NCI-H187 (cell line): ENCODE results near the gene RNF13.

ENCODE experiments used
- DNase-seq, 2 experiments: peaks; one replicate each; lab custom pipeline; 2025; lab: John Stamatoyannopoulos, UW

RNF13 gene, protein sequence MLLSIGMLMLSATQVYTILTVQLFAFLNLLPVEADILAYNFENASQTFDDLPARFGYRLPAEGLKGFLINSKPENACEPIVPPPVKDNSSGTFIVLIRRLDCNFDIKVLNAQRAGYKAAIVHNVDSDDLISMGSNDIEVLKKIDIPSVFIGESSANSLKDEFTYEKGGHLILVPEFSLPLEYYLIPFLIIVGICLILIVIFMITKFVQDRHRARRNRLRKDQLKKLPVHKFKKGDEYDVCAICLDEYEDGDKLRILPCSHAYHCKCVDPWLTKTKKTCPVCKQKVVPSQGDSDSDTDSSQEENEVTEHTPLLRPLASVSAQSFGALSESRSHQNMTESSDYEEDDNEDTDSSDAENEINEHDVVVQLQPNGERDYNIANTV

DNA sequence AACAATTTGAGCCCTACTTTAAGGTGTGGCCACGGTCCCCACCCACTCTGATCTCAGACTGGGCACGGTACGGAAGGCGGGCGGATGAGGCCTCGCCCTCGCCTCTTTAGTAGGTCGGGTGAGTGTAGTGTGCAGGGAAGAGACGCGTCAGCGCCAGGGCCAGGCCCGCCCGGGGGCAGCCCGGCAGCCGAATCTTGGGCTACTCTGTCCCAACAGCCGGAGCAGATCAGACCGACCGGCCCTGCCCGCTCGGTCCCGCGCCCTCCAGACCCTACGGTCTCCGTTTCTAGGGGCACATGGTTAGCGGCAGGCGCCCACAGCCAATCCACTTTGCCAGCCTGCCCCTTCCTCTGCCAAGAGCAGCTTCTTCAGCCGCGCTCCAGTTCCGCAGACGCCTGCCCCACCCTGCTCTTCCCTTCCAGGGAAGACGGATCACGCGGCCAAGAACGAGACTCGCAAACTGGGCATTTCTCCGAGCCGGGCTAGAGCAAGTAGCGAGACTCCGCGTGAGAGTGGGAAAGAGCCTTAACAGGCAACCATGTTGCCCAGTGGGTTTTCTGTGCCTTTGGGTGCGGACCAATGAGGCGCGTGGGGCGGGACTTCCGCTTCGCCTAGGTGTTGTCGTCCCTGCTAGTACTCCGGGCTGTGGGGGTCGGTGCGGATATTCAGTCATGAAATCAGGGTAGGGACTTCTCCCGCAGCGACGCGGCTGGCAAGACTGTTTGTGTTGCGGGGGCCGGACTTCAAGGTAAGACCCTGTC, at the start of gene RNF13:
Gene RNF13, plus strand, starts transcription at position 610 of the 761 bp plus-strand sequence. CDS start 32,812 bp downstream, outside the sequence.
- peak; percentile 86 to 89 for DNase-seq

DNA sequence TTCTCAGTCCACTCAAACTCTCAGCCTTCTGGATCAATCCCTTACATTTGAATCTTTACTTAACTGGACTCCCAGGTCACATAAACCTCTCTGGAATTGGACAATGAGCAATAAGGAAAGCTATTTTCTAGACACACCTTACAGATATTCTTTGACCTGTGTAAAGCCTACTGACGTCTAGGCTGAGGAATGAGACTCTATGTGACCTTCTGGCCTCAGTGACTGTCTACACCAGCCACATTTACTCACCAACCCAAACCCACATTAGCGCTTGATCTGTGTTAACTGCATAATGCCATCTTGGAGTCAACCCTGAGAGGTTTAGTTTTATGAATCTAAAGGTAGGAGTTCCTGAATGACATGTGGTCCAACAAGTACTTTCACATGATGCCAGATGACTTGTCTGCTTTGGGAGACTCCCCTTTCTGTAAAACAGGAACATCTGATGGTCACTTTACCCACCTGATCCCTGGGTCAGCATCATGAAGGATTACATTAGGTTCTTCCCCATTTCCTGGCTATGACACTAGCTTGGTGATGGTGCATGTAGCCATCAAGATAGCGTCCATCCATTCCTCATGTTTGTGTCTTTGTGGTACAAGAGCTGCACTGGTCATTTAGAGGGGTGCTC, 49.3 kb upstream of the RNF13 start:
- no peak for DNase-seq

DNA sequence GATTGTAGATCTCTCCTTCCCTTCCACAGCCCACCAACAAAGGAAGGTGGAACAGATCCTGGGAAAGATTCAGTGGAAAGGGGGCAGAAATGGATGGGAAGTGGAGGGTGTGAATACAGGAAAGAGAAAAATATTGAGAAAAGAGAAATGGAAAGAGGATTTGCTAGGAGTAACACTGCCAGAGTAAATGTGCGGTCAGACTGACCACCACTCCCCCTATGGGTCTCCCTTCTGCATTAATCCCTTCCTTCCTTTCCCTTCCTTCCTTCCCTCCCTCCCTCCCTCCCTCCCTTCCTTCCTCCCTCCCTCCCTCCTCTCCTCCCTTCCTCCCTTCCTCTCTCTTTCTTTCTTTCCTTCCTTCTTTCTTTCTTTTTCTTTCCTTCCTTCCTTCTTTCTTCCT, 48.7 kb upstream of the RNF13 start:
- DNase-seq = no peak

DNA sequence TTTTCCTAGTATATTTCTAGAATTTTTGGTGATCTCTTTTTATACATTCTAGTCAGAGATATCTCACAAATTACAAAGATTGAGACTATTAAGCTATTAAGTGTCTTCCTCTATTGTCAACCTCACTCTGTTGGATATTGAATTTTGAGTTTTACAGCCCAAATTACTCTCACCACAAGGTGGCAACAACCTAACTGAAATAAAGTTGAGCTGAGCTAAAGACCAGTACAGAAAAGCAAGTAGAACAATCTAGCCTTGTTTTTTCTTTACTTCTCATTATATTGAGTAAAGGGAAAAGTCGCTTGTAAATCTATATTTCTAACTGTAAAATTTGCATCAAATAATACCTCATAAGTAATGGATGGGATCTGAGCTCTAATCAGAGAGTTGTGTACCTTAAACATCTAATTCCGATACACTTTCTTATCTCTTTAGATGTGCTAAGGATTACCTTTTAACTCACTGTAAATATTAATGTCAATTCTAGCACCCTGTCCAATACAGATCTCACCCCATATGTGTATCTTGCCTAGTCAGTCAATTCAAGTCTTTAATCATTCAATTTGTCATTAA, 47.2 kb upstream of the RNF13 start:
- no peak for DNase-seq

DNA sequence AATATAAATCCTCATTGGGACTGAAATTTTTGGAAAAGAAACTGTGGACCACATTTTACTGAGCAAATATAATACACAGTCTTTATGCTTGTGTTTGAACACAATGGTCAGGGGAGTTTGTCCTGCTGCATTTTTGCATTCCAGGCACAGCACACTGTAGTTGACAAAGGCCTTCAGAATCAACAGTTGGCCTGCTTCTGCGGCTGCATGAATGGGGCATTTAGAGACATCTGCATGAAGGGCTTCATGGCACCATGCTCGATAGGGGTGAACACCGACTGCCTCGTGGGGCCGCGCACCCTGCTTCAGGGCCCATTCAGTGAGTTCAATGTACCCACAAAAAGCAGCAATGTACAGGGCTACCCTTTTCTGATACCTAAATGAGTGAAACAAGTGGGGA, 45.3 kb upstream of the RNF13 start:
- no peak for DNase-seq

DNA sequence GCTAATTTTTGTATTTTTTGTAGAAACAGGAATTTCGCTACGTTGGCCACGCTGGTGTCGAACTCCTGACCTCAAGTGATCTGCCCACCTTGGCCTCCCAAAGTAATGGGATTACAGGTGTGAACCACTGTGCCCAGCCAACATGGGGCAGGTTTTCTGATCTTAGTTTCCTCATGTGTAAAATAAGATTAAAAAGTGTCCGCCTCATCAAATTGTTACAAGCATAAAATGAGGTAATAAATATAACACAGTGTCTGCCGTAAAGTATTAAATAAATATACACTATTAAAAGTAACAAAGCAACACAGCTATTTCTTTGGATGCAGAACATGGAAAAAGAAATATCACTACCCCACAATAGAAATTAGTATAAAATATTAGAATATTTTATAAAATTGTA, 44.3 kb upstream of the RNF13 start:
- no peak for DNase-seq

DNA sequence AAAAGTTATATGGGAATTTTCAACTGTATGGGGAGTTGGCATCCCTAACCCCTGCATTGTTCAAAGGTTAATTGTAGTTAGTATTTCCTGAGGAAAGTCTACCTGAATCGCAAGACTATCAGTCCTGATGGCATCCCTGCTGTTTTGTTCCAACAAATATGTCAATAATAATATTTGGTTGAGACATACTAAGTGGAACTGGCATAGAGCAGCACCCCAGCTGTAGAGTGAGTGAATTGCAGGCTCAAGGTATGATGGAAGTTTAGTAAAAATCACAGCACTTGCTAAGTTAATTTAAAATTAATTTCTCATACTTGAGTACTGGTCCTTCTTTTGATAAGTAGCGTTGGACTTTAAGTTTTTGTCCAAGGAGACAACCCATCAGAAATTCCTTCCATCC, 42.8 kb upstream of the RNF13 start:
- no peak for DNase-seq

DNA sequence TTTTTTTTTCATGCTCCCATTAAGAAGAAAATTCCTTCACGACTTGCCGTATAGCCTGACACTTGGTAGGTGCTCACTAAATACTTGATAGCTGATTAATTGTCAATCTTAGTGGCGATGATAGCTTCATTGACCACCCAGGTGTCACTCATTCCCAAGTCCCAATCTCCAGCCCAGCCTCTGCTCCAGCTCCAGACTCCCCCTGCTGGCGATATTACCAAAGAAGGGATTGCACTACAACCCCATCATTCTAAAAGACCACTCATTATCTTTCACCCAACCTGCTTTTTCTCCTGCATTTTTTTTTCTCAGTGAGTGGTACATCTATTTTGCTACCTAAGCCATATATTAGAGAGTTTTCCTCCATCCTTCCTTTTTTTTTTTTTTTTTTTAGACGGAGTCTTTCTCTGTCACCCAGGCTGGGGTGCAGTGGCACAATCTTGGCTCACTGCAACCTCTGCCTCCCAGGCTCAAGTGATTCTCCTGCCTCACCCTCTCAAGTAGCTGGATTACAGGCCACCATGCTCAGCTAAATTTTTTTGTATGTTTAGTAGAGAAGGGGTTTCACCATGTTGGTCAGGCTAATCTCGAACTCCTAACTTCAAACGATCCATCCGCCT, 41.3 kb upstream of the RNF13 start:
- peak in 1 of 2 experiments; percentile 5 for DNase-seq

DNA sequence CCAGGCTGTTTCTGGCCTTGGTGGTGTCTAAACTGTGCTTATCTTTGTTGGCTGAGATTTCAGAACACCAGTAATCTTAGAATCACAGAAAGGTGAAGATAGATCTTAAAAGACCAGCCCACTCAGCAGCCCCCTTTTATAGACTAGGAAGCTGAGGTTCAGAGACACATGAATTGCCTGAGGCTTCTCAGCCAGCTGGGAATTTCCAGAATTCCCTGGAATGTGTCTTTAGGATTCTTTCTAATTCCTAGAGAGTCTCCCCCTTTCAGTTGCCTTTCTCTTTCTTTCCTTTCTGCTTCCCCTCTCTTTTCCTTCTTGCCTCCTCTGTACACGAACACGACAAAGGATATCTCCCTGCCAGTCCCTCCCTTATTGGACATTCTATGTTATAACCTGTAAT, 40.2 kb upstream of the RNF13 start:
- DNase-seq = no peak

DNA sequence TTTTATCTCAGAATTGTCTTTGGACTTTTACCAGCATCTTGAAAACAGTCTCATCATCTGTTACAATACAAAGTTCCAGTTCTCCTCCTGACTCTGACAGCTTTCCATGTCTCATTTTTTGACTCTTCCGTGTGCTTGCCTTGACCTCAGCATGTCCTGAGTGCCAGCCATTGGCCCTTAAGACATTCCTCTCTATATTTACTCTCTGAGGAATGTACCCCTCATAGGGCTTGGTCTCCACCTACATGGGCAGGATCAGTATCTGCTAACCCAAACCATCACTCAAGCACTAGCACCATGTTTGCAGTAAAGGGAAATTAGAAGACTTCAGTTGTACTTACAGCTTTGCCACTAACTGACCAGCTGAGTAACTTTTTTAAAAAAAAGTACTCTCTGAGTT, 36.8 kb upstream of the RNF13 start:
- no peak for DNase-seq

DNA sequence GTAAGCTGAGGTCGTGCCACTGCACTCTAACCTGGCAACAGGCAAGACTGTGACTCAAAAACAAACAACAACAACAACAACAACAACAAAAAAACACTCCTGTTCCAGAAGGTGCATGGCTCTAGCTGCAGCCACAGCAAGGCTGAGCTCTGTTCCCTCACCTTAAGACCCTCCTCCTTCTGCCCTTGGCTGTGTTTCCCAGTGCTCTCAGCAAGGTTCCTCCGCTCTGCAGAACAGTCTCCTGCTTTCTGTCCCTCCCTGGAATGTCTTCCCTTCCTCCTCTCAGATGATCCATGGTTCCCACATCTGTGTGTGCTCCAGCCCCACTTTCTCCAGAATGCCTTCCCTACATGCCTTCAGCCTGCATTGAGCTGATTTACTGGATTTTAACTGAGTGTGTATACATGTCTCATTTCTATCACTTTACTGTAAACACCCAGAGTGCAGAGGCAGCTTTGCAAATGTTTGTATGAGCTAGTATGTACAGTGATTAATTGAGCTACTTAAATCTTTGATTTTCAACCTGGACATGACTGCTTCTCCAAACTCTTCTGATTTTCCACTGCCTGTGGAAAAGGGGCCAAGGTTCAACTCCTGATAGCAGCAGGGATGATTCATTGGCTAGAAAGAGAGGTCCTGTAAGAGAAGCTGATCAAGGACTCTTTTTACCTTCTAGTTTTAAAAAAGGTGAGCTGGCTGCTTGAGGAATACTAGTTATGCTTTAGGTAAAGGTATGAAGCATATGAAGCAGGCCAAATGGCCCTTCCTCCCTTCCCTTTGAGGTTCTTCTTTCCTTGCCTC, 35.4 kb upstream of the RNF13 start:
- no peak for DNase-seq

DNA sequence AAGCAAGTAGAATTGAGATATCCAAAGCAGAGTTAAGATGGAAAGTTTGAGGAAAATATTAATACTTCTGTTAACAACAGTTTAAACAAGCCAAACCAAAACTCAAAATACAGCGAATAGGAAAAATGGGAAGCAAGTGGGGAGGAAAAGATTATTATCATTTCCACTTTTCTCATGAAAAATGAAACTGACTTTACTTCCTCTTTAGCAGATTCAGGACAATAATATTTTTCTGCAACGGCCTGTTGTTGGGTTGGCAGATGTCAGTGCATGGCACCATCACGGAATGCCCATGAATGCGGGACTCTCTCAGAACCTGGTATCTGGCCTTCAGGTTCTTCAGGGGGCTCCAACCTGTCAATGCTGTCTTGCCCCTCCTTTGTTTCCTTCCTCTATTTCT, 31.8 kb upstream of the RNF13 start:
- no peak for DNase-seq

DNA sequence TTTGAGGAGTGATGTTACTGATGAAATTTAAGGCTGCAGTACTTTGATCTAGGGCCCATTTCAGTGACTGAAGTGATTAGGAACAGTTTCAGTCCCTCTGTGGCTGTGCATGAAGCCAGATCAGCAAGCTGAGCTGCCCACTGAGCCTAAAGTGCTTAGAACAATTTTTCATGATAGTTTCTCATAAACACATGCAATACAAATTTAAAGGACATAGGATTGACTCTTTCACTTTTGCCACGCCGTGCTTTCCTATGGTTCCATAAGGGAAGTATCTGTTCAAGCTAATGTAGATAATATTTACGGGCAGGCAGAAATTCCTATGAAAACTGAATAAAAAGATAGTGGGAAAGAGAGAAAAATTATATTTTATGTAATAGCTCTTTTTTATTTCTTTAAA, 31.3 kb upstream of the RNF13 start:
- DNase-seq = no peak

DNA sequence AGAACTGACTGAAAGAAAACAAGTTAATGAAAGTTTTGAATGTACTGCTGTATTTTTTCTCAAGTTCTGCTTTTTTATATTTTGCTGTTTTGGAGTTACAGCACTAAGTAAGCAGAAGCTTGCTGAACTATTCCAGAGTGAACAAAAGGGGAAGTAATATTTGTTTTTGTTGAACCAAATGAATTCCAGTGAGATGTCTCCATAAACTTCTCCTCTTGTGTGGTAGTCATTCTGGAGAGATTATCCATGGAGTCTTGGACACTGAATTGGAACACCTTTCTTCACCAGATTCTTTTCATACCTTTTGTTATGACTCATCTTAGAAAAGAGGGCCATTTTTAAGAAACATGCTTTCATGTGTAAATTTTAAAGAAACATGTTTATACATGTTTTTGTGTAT, 29.4 kb upstream of the RNF13 start:
- DNase-seq = no peak

DNA sequence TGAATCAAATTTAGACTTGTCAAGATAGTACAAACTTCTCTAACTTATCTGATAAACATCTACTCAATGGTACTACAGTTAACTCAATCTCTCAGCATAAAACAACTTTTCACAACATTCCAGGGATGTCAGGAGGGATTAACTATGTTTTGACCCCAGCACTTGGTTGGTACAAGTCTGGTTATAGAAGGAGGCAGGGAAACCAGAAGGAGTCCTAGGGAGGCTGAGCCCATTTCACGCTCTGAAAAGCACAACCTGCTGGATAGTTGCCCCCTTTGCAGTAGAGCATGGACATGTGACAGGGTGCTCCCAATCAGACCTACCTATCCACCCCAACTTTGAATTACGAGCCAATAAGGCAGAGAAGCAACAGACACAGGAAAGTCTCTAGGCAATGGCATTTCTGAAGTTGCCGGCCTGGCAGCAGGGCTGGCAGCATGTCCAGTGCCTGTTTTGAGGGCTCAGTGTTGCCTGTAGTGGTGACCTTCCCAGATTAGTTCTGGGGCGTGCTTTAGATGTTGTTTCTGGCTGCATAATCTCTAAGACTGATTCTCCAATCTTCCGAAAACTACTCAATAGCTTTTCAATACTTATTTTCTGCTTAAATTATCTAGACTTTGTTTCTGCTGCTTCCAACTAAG, 28.8 kb upstream of the RNF13 start:
- no peak for DNase-seq

DNA sequence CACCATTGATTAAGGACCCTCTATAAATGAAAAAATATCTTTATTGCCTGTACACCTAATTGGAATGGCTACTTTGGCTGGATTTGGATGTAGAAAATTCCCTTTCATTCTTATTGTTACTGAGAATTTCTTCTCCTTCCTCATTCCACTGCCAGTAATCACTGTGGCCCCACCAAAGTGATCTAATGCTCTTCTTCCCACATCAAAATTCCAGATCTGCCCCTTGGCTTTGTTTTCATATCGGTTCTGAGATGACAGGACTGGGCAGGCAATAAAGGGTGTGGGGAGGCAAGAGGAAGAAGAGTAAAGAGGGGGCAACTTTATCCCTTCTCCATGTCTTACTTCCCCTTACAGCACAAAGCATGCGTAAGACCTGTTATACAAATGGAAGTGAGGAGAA, 22.7 kb upstream of the RNF13 start:
- DNase-seq = no peak

DNA sequence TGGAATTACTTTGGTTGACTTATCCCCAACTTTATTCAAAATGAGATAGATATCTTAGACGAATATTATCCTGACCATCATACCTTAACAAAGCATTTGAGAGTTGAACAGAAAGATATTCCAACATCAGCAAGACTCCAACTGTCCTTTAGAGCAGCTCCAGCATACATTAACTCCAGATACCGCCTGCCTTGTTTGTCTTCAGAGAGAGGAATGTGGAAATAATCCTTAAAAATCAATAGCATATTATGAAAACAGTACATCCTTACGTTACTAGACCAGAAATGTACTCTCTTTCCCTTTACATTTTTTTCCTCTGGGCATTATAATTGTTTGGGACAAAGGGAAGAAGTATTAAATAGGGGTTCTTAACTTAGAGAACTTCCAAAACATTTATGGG, 22.3 kb upstream of the RNF13 start:
- DNase-seq = no peak

DNA sequence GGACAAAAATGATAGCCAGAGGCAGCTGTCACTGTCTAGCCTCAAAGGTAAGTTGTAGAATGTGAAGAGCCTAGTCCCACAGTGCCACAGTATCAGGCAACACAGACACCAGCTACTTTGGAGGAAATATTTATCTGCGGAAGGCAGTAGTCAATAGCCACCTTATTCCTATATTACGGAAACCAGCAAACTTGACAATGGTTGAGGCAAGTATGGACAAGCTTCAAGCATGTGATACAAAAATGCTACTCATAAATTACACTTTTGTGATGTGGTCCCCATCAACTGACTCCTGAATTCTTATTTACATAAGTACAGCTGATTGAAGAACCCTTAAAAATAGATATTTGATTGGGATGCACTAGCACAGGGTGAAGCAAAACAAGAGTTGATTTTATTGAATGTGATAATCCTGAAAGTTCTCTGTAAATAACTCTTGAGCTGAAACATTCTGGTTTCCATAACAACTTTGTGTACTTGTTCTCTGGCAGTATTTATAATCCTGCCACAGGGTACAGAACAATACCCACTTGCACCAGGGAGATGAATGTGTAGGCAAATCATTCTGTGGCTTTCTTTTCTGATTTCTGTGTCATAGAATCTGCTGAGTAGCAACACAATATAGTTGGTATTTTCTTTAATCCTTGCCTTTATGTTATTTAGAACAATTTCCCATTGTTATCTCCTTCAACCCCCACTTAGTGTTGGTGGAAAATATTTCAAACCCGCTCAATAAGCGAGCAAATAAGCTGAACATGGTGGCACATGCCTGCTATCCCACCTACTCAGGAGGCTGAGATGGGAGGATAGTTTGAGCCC, 20.4 kb upstream of the RNF13 start, which contains the start of gene ANKUB1:
Gene ANKUB1, minus strand, starts transcription at position 103 of the 819 bp plus-strand sequence. CDS start 188 bp downstream, outside the sequence.
- no peak for DNase-seq

DNA sequence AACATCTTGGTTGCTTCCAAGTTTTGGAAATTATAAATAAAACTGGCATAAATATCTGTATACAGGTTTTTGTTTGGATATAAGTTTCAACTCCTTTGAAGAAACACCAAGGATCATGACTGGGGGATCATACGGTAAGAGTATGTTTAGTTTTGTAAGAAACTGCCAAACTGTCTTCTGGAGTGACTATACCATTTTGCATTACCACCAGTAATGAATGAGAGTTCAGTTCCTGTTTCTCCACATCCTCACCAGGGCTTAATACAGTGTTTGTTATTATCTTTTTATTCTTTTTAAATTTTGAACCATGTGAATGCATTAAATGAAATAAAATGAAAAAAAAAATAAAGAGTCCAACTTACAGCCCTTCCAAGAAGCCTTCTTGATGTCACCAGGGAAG, 17.0 kb upstream of the RNF13 start:
- no peak for DNase-seq

DNA sequence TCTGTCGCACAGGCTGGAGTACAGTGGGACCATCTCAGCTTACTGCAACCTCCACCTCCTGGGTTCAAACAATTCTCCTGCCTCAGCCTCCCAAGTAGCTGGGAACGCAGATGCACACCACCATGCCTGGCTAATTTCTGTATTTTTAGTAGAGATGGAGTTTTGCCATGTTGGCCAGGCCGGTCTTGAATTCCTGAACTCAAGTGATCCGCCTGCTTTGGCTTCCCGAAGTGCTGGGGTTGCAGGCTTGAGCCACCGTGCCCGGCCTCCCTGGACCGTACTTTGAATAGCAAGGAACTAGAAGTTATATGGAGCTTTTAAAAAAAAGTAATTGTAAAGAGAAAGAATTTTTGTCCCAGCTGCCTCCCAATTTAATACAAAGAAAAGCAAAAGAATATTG, 12.3 kb upstream of the RNF13 start:
- no peak for DNase-seq
